ENCODE results near the gene PLA2G12B. TPM values are rescaled to one million over a fixed set of nuclear protein-coding genes. Genes with fewer than 3 reads are reported as not detected.
"Not testable (repeated sequence)": the region's sequence is repeated elsewhere in the genome, so short reads cannot be mapped to it uniquely, and the experiment has no call there.

PLA2G12B gene, protein sequence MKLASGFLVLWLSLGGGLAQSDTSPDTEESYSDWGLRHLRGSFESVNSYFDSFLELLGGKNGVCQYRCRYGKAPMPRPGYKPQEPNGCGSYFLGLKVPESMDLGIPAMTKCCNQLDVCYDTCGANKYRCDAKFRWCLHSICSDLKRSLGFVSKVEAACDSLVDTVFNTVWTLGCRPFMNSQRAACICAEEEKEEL
- not detected for polyA plus RNA-seq (2012; ENCODE audit: low read depth, missing spikeins)

DNA sequence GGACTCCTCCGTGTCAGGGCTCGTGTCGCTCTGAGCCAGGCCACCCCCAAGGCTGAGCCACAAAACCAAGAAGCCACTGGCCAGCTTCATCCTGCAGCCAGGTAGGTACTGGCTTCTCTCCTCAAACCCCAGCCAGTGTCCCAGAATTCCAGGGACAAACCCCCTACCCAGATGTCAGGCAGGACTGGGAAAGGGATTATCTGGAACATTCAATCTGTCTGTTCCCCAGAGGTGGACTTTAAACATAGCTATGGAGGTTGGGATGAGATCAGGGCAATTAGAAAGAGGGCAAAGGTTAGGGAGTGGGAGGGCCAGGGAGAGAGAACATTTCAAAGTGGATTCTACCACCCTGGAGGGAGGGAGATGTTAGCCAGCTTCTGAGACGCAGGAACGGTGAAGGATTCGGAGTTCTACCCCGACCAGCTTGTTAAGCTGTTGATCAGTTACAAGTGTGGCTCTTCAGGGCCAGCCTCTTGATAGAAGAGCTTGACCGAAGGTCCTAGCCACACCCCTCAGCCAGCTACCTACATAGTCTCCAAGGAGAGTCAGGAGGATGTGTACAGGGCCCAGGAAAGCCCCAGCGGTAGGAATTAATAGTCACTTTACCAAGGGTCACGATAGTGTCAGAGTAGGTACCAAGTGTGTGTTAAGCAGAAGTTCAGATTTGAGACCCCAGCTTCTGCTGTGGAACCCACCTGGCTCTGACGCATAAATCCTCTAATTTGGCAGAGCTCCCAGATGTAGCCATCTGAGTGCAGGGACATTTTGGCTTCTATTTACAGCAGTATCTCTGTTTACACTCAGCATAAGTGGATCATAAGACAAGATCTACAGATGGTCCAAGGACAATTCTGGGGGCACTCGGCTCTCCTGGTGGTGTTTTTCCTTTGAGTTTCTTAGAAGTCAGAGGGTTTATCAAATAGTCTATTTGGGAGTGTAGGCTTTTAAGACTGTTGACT, at the start of gene PLA2G12B:
TSS of gene PLA2G12B (minus strand) at position 211 of the 959 bp plus-strand sequence. CDS start at position 90, 121 bp downstream.
- no peak for DNase-seq (ENCODE audit: insufficient read length, low spot score)
- no peak for FAIRE-seq
- TF ChIP-seq TAF1 (IDR thresholded peaks at IDR 0.05; ENCODE audit: low read depth, low read length): no peak
- no peak for TF ChIP-seq POLR2AphosphoS5 (IDR thresholded peaks at IDR 0.05; ENCODE audit: low read depth, low read length)
- TF ChIP-seq SPI1 (IDR thresholded peaks at IDR 0.05; ENCODE audit: low read depth, low read length): no peak
- TF ChIP-seq PAX5 (IDR thresholded peaks at IDR 0.05; ENCODE audit: insufficient read depth, low read length, severe bottlenecking): no peak
- TF ChIP-seq POLR2A (IDR thresholded peaks at IDR 0.05; ENCODE audit: low read depth, low read length): no peak
- TF ChIP-seq POU2F2 (IDR thresholded peaks at IDR 0.05; ENCODE audit: low read depth, low read length): no peak

DNA sequence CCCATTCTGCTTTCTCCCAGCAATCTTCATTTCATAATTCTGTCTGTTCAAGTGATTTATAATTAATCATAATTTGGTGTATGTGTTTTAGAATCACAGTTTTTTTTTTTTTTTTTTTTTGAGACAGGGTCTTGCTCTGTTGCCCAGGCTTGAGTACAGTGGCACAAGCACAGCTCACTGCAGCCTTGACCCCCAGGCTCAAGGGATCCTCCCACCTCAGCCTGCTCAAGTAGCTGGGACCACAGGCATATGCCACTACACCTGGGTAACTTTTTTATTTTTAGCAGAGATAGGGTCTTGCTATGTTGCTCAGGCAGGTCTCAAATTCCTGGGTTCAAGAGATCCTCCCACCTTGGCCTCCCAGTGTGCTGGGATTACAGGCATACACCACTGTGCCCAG, 49.2 kb upstream of the PLA2G12B start:
- DNase-seq (ENCODE audit: insufficient read length, low spot score) (no peak), FAIRE-seq (no peak)
- TF ChIP-seq POLR2AphosphoS5 (IDR thresholded peaks at IDR 0.05; ENCODE audit: low read depth, low read length): no peak
- no peak for TF ChIP-seq POU2F2 (IDR thresholded peaks at IDR 0.05; ENCODE audit: low read depth, low read length)
- TF ChIP-seq TAF1 (IDR thresholded peaks at IDR 0.05; ENCODE audit: low read depth, low read length): no peak
- TF ChIP-seq POLR2A (IDR thresholded peaks at IDR 0.05; ENCODE audit: low read depth, low read length): no peak
- no peak for TF ChIP-seq PAX5 (IDR thresholded peaks at IDR 0.05; ENCODE audit: insufficient read depth, low read length, severe bottlenecking)
- TF ChIP-seq SPI1 (IDR thresholded peaks at IDR 0.05; ENCODE audit: low read depth, low read length): no peak

DNA sequence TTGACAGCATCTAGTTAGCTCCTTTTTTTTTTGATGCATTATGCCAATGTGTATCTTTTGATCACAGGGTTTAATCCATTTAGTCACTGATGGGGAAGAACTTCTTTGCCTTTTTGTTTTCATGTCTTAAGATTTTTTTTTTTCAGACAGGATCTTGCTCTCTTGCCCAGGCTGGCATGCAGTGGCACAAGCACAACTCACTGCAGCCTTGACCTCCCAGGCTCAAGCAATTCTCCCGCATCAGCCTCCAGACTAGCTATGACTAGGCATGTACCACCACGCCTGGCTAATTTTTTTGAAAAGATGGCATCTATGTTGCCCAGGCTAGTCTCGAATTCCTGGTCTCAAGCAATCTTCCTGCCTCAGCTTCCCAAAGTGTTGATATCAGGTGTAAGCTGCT, 46.4 kb upstream of the PLA2G12B start:
- TF ChIP-seq SPI1 (IDR thresholded peaks at IDR 0.05; ENCODE audit: low read depth, low read length) (no peak), PAX5 (IDR thresholded peaks at IDR 0.05; ENCODE audit: insufficient read depth, low read length, severe bottlenecking) (no peak), POLR2A (IDR thresholded peaks at IDR 0.05; ENCODE audit: low read depth, low read length) (no peak), POU2F2 (IDR thresholded peaks at IDR 0.05; ENCODE audit: low read depth, low read length) (no peak), TAF1 (IDR thresholded peaks at IDR 0.05; ENCODE audit: low read depth, low read length) (no peak), POLR2AphosphoS5 (IDR thresholded peaks at IDR 0.05; ENCODE audit: low read depth, low read length) (no peak)
- FAIRE-seq (no peak), DNase-seq (ENCODE audit: insufficient read length, low spot score) (no peak)

DNA sequence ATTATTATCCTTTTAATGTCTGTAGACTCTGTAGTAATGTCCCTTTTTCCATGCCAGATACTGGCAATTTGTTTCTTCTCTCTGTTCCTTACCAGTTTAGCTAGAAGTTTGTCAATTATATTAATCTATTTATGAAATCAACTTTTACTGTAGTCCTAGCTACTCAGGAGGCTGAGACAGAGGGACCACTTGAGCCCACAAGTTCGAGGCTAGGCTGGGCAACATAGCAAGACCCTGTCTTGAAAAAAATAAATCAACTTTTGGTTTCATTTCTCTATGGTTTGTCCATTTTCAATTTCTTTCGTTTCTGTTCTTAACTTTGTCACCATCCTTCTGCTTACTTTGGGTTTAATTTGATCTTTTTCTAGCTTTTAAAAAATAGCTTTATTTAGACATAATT, 42.5 kb upstream of the PLA2G12B start:
- no peak for TF ChIP-seq POLR2A (IDR thresholded peaks at IDR 0.05; ENCODE audit: low read depth, low read length)
- TF ChIP-seq TAF1 (IDR thresholded peaks at IDR 0.05; ENCODE audit: low read depth, low read length): no peak
- no peak for TF ChIP-seq PAX5 (IDR thresholded peaks at IDR 0.05; ENCODE audit: insufficient read depth, low read length, severe bottlenecking)
- DNase-seq (ENCODE audit: insufficient read length, low spot score) (no peak), FAIRE-seq (no peak)

DNA sequence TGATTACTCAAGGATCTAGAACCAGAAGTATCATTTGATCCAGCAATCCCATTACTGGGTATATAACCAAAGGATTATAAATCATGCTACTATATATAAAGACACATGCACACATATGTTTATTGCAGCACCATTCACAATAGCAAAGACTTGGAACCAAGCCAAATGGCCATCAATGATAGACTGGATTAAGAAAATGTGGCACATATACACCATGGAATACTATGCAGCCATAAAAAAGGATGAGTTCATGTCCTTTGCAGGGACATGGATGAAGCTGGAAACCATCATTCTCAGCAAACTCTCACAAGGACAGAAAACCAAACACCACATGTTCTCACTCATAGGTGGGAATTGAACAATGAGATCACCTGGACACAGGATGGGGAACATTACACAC, 40.9 kb upstream of the PLA2G12B start:
- not testable (repeated sequence) for FAIRE-seq; DNase-seq (ENCODE audit: insufficient read length, low spot score)

DNA sequence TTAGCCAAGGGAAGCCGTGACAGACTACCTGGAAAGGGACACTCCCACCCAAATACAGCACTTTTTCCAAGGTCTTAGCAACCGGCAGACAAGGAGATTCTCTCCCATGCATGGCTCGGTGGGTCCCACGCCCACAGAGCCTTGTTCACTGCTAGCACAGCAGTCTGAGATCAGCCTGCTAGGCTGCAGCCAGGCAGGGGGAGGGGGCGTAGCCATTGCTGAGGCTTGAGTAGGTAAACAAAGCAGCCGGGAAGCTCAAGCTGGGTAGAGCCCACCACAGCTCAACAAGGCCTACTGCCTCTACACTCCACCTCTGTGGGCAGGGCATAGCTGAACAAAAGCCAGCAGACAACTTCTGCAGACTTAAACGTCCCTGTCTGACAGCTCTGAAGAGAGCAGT, 35.2 kb upstream of the PLA2G12B start:
- FAIRE-seq; DNase-seq (ENCODE audit: insufficient read length, low spot score): not testable (repeated sequence)

DNA sequence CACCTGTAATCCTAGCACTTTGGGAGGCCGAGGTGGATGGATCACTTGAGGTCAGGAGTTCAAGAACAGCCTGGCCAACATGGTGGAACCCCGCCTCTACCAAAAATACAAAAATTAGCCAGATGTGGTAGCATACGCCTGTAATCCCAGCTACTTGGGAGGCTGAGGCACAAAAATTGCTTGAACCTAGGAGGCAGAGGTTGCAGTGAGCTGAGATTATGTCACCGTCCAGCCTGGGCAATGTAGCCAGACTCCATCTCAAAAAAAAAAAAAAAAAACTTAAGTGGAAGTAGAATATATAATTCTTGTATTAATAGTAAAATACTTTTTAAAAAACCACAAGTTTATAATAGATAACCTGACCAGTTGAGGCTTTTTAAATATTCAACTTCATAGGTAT, 30.0 kb upstream of the PLA2G12B start:
- not testable (repeated sequence) for DNase-seq (ENCODE audit: insufficient read length, low spot score); FAIRE-seq

DNA sequence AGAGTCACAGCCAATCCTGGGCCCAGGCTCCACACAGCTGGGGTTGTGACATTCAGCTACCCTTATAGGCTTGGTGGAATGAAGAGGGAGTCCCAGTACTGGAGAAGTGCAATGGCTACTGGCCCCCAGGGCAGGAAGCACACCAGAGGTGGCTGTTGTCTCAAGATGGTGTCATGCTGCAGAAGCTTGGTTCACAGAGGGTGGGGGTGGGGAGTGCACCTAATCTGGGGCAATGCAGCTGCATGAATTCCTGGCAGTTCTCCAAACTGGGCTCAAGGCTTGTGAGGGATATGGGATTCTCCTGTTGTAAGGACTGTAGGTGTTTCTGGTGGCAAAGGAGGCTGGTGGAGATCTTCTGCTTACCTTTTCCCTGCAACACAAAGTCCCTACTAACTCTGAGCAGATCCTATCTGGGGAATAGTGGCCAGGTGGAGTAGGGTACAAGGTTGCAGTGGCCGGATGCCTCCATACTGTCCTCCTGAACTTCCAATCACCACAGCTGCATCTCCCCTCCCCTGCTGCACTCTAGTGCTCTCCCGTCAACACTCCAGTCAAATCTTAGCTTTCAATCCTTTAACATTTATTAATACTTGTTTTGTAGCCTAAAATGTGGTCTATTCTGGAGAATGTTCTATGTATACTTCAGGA, 27.4 kb upstream of the PLA2G12B start:
- FAIRE-seq (no peak), DNase-seq (ENCODE audit: insufficient read length, low spot score) (no peak)
- no peak for TF ChIP-seq POLR2AphosphoS5 (IDR thresholded peaks at IDR 0.05; ENCODE audit: low read depth, low read length)
- TF ChIP-seq POLR2A (IDR thresholded peaks at IDR 0.05; ENCODE audit: low read depth, low read length): peak; percentile 29; the same call in 1 of the 2 replicates

DNA sequence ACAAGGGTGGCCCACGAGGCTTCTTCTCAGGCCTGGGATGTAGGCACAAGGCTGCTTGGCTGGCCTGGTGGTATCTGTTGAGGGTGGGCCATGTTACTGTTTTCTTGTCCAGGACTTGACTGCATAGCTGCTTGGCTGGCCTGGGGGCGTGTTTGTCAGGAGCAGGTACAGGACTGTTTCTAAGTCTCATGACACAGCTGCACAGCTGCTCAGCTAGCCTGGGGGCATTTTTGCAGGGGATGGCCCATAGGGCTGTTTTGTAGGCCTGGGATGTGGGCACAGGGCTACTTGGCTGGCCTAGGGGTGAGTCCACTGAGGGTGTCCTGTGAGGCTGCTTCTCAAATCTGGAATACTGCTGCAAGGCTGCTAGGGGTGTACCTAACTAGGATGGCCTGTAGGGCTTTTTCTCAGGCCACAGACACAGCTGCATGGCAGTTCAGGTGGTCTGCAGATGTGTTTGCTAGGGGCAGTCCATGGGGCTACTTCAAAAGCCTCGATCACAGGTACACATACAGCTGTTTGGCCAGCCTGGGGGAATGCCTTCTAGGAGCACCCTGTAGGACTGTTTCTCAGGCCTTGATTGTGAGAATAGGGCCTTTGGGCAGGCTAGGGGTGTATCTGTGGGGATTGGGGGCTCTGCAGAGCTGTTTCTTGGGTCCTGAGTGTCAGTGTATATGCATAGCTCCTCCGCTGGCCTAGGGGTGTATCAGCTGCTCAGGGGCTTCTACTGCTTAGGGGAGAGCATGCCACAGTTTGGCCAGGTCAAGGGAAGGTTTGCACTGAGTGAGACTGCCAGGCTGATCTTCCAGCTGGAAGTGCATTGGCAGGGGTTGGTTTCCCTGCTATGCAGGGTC, 26.6 kb upstream of the PLA2G12B start:
- FAIRE-seq (no peak), DNase-seq (ENCODE audit: insufficient read length, low spot score) (no peak)
- TF ChIP-seq SPI1 (IDR thresholded peaks at IDR 0.05; ENCODE audit: low read depth, low read length) (no peak), POLR2AphosphoS5 (IDR thresholded peaks at IDR 0.05; ENCODE audit: low read depth, low read length) (no peak), PAX5 (IDR thresholded peaks at IDR 0.05; ENCODE audit: insufficient read depth, low read length, severe bottlenecking) (no peak), TAF1 (IDR thresholded peaks at IDR 0.05; ENCODE audit: low read depth, low read length) (no peak), POU2F2 (IDR thresholded peaks at IDR 0.05; ENCODE audit: low read depth, low read length) (no peak), POLR2A (IDR thresholded peaks at IDR 0.05; ENCODE audit: low read depth, low read length) (no peak)

DNA sequence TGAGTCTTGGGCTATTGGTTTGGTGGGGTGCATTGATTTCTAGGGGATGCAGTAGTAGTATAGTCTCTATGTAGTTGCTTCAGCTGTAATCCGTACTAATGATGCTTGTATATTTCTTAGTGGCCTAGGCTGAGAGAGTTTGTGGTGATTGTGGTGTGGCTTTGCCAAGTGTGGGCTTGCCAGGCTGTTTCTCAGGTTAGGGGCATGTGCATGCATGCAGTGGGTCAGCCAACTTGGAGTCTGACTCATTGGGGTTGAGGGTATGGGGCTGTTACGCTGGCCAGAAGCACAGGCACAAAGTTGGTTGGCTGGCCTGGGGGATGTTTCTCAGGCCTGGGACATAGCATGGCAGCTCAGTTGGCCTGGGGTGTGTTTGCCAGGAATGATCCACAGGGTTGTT, 25.7 kb upstream of the PLA2G12B start:
- FAIRE-seq: no peak
- DNase-seq (ENCODE audit: insufficient read length, low spot score): no peak
- TF ChIP-seq SPI1 (IDR thresholded peaks at IDR 0.05; ENCODE audit: low read depth, low read length): no peak
- no peak for TF ChIP-seq PAX5 (IDR thresholded peaks at IDR 0.05; ENCODE audit: insufficient read depth, low read length, severe bottlenecking)
- no peak for TF ChIP-seq POU2F2 (IDR thresholded peaks at IDR 0.05; ENCODE audit: low read depth, low read length)
- no peak for TF ChIP-seq POLR2A (IDR thresholded peaks at IDR 0.05; ENCODE audit: low read depth, low read length)

All from GM12891 (cell line).